ENCODE data around the gene NKX3-2.

NKX3-2 gene

GRCh38 chr4:13558881-13559280 is 14.6 kb upstream of the NKX3-2 start:
- Histone ChIP-seq H3K9ac (ENCODE audit: low read length) (no peak overlapping the region), H3K36me3 (ENCODE audit: control insufficient read depth, insufficient read depth, low read length) (no peaks in the 10 kb centered on the region), H3K4me1 (ENCODE audit: control insufficient read depth, insufficient read depth, low read length) (no peaks in the 10 kb centered on the region), H3K27me3 (ENCODE audit: control insufficient read depth, insufficient read depth, low read length) (no peaks in the 10 kb centered on the region), H3K4me3 (ENCODE audit: low read length) (no peak overlapping the region), H3K9me3 (ENCODE audit: control insufficient read depth, low read length) (no peaks in the 10 kb centered on the region)

- peaks cover 3% of the 10 kb centered on the region for H3K27me3 ChIP-seq (ENCODE audit: control insufficient read depth, insufficient read depth, low read length)
- H3K4me3 ChIP-seq (ENCODE audit: low read length) = no peak overlapping the region
- H3K36me3 ChIP-seq (ENCODE audit: control insufficient read depth, insufficient read depth, low read length) = no peaks in the 10 kb centered on the region
- H3K9ac ChIP-seq (ENCODE audit: low read length) = no peak overlapping the region
- H3K4me1 ChIP-seq (ENCODE audit: control insufficient read depth, insufficient read depth, low read length) = no peaks in the 10 kb centered on the region
- H3K9me3 ChIP-seq (ENCODE audit: control insufficient read depth, low read length) = no peaks in the 10 kb centered on the region
These were observed 11.0 kb upstream of the NKX3-2 start for GRCh38 chr4:13555325-13555724.

- no peaks in the 10 kb centered on the region for H3K9me3 ChIP-seq (ENCODE audit: control insufficient read depth, low read length)
- H3K4me1 ChIP-seq (ENCODE audit: control insufficient read depth, insufficient read depth, low read length) = peaks cover 7% of the 10 kb centered on the region
- peaks cover 20% of the 10 kb centered on the region for H3K27me3 ChIP-seq (ENCODE audit: control insufficient read depth, insufficient read depth, low read length)
- H3K36me3 ChIP-seq (ENCODE audit: control insufficient read depth, insufficient read depth, low read length) = no peaks in the 10 kb centered on the region
- H3K4me3 ChIP-seq (ENCODE audit: low read length) = no peak overlapping the region
- H3K9ac ChIP-seq (ENCODE audit: low read length) = no peak overlapping the region
These were observed 8.8 kb upstream of the NKX3-2 start for GRCh38 chr4:13553081-13553480.

- Histone ChIP-seq H3K27me3 (ENCODE audit: control insufficient read depth, insufficient read depth, low read length) (peaks cover 57% of the 10 kb centered on the region), H3K4me3 (ENCODE audit: low read length) (no peak overlapping the region), H3K36me3 (ENCODE audit: control insufficient read depth, insufficient read depth, low read length) (no peaks in the 10 kb centered on the region), H3K9ac (ENCODE audit: low read length) (peak overlapping the region; percentile 47), H3K4me1 (ENCODE audit: control insufficient read depth, insufficient read depth, low read length) (peaks cover 14% of the 10 kb centered on the region), H3K9me3 (ENCODE audit: control insufficient read depth, low read length) (no peaks in the 10 kb centered on the region)
These were observed 4.8 kb upstream of the NKX3-2 start for GRCh38 chr4:13548984-13549546.

- Histone ChIP-seq H3K9ac (ENCODE audit: low read length) (peak overlapping the region; percentile 47), H3K9me3 (ENCODE audit: control insufficient read depth, low read length) (no peaks in the 10 kb centered on the region), H3K4me1 (ENCODE audit: control insufficient read depth, insufficient read depth, low read length) (peaks cover 19% of the 10 kb centered on the region), H3K36me3 (ENCODE audit: control insufficient read depth, insufficient read depth, low read length) (no peaks in the 10 kb centered on the region), H3K27me3 (ENCODE audit: control insufficient read depth, insufficient read depth, low read length) (peaks cover 64% of the 10 kb centered on the region), H3K4me3 (ENCODE audit: low read length) (no peak overlapping the region)
These were observed 4.0 kb upstream of the NKX3-2 start for GRCh38 chr4:13548059-13548983.

- H3K27me3 ChIP-seq (ENCODE audit: control insufficient read depth, insufficient read depth, low read length) = peaks cover 72% of the 10 kb centered on the region
These were observed 3.3 kb upstream of the NKX3-2 start for GRCh38 chr4:13547485-13548041.

GRCh38 chr4:13546941-13547484 is 2.7 kb upstream of the NKX3-2 start:
- H3K4me3 ChIP-seq (ENCODE audit: low read length) = peak overlapping the region; percentile 26
- H3K9ac ChIP-seq (ENCODE audit: low read length) = peak overlapping the region; percentile 32
- H3K36me3 ChIP-seq (ENCODE audit: control insufficient read depth, insufficient read depth, low read length) = no peaks in the 10 kb centered on the region
- H3K9me3 ChIP-seq (ENCODE audit: control insufficient read depth, low read length) = no peaks in the 10 kb centered on the region
- H3K4me1 ChIP-seq (ENCODE audit: control insufficient read depth, insufficient read depth, low read length) = peaks cover 20% of the 10 kb centered on the region
- peaks cover 77% of the 10 kb centered on the region for H3K27me3 ChIP-seq (ENCODE audit: control insufficient read depth, insufficient read depth, low read length)

More at GRCh38 chr4:13547485-13548041, 3.3 kb upstream of the NKX3-2 start:
- Histone ChIP-seq H3K9me3 (ENCODE audit: control insufficient read depth, low read length) (no peaks in the 10 kb centered on the region), H3K4me3 (ENCODE audit: low read length) (no peak overlapping the region), H3K4me1 (ENCODE audit: control insufficient read depth, insufficient read depth, low read length) (peaks cover 20% of the 10 kb centered on the region), H3K36me3 (ENCODE audit: control insufficient read depth, insufficient read depth, low read length) (no peaks in the 10 kb centered on the region), H3K9ac (ENCODE audit: low read length) (peak overlapping the region; percentile 32)

GRCh38 chr4:13546142-13546940 is 2.0 kb upstream of the NKX3-2 start:
- peaks cover 84% of the 10 kb centered on the region for H3K27me3 ChIP-seq (ENCODE audit: control insufficient read depth, insufficient read depth, low read length)

GRCh38 chr4:13545394-13545808 is 1.1 kb upstream of the NKX3-2 start:
- peaks cover 91% of the 10 kb centered on the region for H3K27me3 ChIP-seq (ENCODE audit: control insufficient read depth, insufficient read depth, low read length)

More at GRCh38 chr4:13546142-13546940, 2.0 kb upstream of the NKX3-2 start:
- H3K4me3 ChIP-seq (ENCODE audit: low read length) = peak overlapping the region; percentile 26
- peak overlapping the region; percentile 32 for H3K9ac ChIP-seq (ENCODE audit: low read length)
- H3K9me3 ChIP-seq (ENCODE audit: control insufficient read depth, low read length) = no peaks in the 10 kb centered on the region
- H3K4me1 ChIP-seq (ENCODE audit: control insufficient read depth, insufficient read depth, low read length) = peaks cover 20% of the 10 kb centered on the region
- no peaks in the 10 kb centered on the region for H3K36me3 ChIP-seq (ENCODE audit: control insufficient read depth, insufficient read depth, low read length)

GRCh38 chr4:13544606-13545393 is 492 bp upstream of the NKX3-2 start:
- Histone ChIP-seq H3K36me3 (ENCODE audit: control insufficient read depth, insufficient read depth, low read length) (no peaks in the 10 kb centered on the region), H3K9me3 (ENCODE audit: control insufficient read depth, low read length) (no peaks in the 10 kb centered on the region), H3K9ac (ENCODE audit: low read length) (peak overlapping the region; percentile 43), H3K4me1 (ENCODE audit: control insufficient read depth, insufficient read depth, low read length) (peaks cover 23% of the 10 kb centered on the region), H3K4me3 (ENCODE audit: low read length) (peak overlapping the region; percentile 28), H3K27me3 (ENCODE audit: control insufficient read depth, insufficient read depth, low read length) (peaks cover 91% of the 10 kb centered on the region)

More at GRCh38 chr4:13545394-13545808, 1.1 kb upstream of the NKX3-2 start:
- no peaks in the 10 kb centered on the region for H3K9me3 ChIP-seq (ENCODE audit: control insufficient read depth, low read length)
- H3K4me3 ChIP-seq (ENCODE audit: low read length) = peak overlapping the region; percentile 28
- H3K4me1 ChIP-seq (ENCODE audit: control insufficient read depth, insufficient read depth, low read length) = peaks cover 20% of the 10 kb centered on the region
- no peak overlapping the region for H3K9ac ChIP-seq (ENCODE audit: low read length)
- H3K36me3 ChIP-seq (ENCODE audit: control insufficient read depth, insufficient read depth, low read length) = no peaks in the 10 kb centered on the region

Measured in mucosa of stomach (tissue), 1 donor.